PC-3 (cell line): ENCODE measurements around the gene TEX11. TPM values are rescaled to one million over a fixed set of nuclear protein-coding genes. Genes with fewer than 3 reads are reported as not detected.

Experiments used
- ATAC-seq: fragments of 200-7000 bp; cut with Tn5 transposase; 2 replicates; pipeline ENCODE4 v1.9.1; 2020; ENCODE audit warnings: mild to moderate bottlenecking, moderate library complexity
- BruUV-seq: library from RNA; stranded (reverse); fragments of 400-500 nt; replicated peaks from 2 replicates; lab custom pipeline; 2021; lab: Mats Ljungman, UMichigan
- CTCF ChIA-PET: fragments of 300-600 bp; sonication (Branson Sonifier 250); formaldehyde crosslinking; loops from one replicate; lab custom pipeline; 2022; ENCODE audit warnings: antibody characterized with exemption; lab: Charles Lee
- POLR2A ChIA-PET: fragments of 300-600 bp; sonication (Branson Sonifier 250); formaldehyde crosslinking; loops from one replicate; lab custom pipeline; 2022; ENCODE audit warnings: antibody characterized with exemption; ENCODE audit not compliant: unreplicated experiment; lab: Charles Lee
- DNase-seq: peaks from one replicate; pipeline ENCODE4 v3.0.0-alpha.2; 2015
- H2AFZ ChIP-seq: fragments of 300-600 bp; sonication (generic); 2 replicates; pipeline ENCODE4 v1.6.0; 2016; ENCODE audit warnings: antibody characterized with exemption, low read length
- H3F3A ChIP-seq: fragments of 300-600 bp; sonication (generic); one replicate; pipeline ENCODE4 v1.6.0; 2017; ENCODE audit warnings: antibody characterized with exemption, low read length, control low read depth, mild to moderate bottlenecking; ENCODE audit not compliant: unreplicated experiment
- H3K27ac ChIP-seq: fragments of 300-600 bp; sonication (generic); 2 replicates; pipeline ENCODE4 v1.5.1; 2016; ENCODE audit warnings: mild to moderate bottlenecking, low read length
- H3K27me3 ChIP-seq: fragments of 300-600 bp; sonication (generic); 2 replicates; pipeline ENCODE4 v1.6.1; 2016; ENCODE audit warnings: low read length, mixed read lengths
- H3K36me3 ChIP-seq: fragments of 300-600 bp; sonication (generic); 2 replicates; pipeline ENCODE4 v1.6.1; 2016; ENCODE audit warnings: low read depth, mixed run types, low read length, mixed read lengths
- H3K4me1 ChIP-seq: fragments of 300-600 bp; sonication (generic); 2 replicates; pipeline ENCODE4 v1.5.1; 2016; ENCODE audit warnings: low read length; ENCODE audit not compliant: insufficient read depth
- H3K4me2 ChIP-seq: fragments of 300-600 bp; sonication (generic); 2 replicates; pipeline ENCODE4 v1.6.0; 2016; ENCODE audit warnings: low read length
- H3K4me3 ChIP-seq: fragments of 300-600 bp; sonication (generic); 2 replicates; pipeline ENCODE4 v1.5.1; 2016; ENCODE audit warnings: mild to moderate bottlenecking, low read length, mixed read lengths
- H3K79me2 ChIP-seq: fragments of 300-600 bp; sonication (generic); 2 replicates; pipeline ENCODE4 v1.6.1; 2017; ENCODE audit warnings: low read length, mixed read lengths
- H3K9ac ChIP-seq: fragments of 300-600 bp; sonication (generic); 2 replicates; pipeline ENCODE4 v1.6.0; 2016; ENCODE audit warnings: mild to moderate bottlenecking, low read length
- H3K9me2 ChIP-seq: fragments of 300-600 bp; sonication (generic); replicated peaks from 2 replicates; pipeline ENCODE4 v1.6.1; 2016; ENCODE audit warnings: mixed run types, low read length, mixed read lengths
- H3K9me3 ChIP-seq: fragments of 300-600 bp; sonication (generic); 2 replicates; pipeline ENCODE4 v1.6.1; 2016; ENCODE audit warnings: low read length, mixed read lengths
- H4K20me1 ChIP-seq: fragments of 300-600 bp; sonication (generic); 2 replicates; pipeline ENCODE4 v1.6.1; 2016; ENCODE audit warnings: low read length, mixed read lengths
- EZH2 ChIP-seq: fragments of 300-600 bp; sonication (generic); IDR thresholded peaks from one replicate; pipeline ENCODE4 v1.6.1; 2017; ENCODE audit warnings: antibody characterized with exemption, mild to moderate bottlenecking, low read length; ENCODE audit not compliant: unreplicated experiment
- EZH2phosphoT487 ChIP-seq: fragments of 300-600 bp; sonication (generic); IDR thresholded peaks from 2 replicates; pipeline ENCODE4 v1.6.1; 2018; ENCODE audit warnings: mild to moderate bottlenecking, antibody characterized with exemption, low read length, borderline replicate concordance
- intact Hi-C: fragments of 100-400 bp; cut with micrococcal nuclease; formaldehyde crosslinking; loops from 2 replicates; pipeline ENCODE4 v1.9.0; 2023
- total RNA-seq: library from RNA; depleted of rRNA; stranded (reverse); fragments of >200 nt; gene quantifications from 2 replicates; pipeline ENCODE4 v1.2.3, GENCODE V29; 2014
- TF ChIP-seq, protein P1 (sequence below): fragments of 300-600 bp; sonication (generic); conservative IDR thresholded peaks from 2 replicates; pipeline ENCODE4 v1.5.1; 2017; ENCODE audit warnings: antibody characterized with exemption, low read depth, mild to moderate bottlenecking, low read length

The TEX11 gene
- total RNA-seq, 1 experiment from 2014 or later, result not detected

DNA sequence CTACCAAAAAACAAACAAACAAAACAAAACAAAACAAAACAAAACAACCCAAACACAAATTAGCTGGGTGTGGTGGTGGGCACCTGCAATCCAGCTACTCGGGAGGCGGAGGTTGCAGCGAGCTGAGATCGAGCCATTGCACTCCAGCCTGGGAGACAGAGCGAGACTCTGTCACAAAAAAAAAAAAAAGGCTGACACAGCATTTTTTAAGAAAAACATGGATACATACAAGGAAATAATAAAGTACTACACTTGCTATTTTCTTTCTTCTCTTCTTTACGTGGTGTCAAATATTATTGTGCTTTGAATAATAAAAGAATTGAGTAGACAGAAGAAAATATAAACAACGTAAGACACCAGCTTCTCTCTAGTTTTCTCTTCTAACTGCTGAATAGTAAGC lies 73.9 kb downstream of the TEX11 start:
- H3K9me2 ChIP-seq, result no peaks in the 10 kb centered on the region
- H3K9ac ChIP-seq, result no peak overlapping the region
- POLR2A ChIA-PET, result no interaction called here
- no peak overlapping the region for H3K4me2 ChIP-seq
- no peaks in the 10 kb centered on the region for H4K20me1 ChIP-seq
- H3K27ac ChIP-seq, result no peak overlapping the region
- H3K27me3 ChIP-seq, result no peaks in the 10 kb centered on the region
- H3K79me2 ChIP-seq, result no peaks in the 10 kb centered on the region
- no peak overlapping the region for H2AFZ ChIP-seq
- H3K4me3 ChIP-seq, result no peak overlapping the region
- no peaks in the 10 kb centered on the region for H3F3A ChIP-seq
- CTCF ChIA-PET, result no interaction called here
- DNase-seq (no peak), ATAC-seq (no peak)
- H3K4me1 ChIP-seq, result no peaks in the 10 kb centered on the region
- H3K36me3 ChIP-seq, result no peaks in the 10 kb centered on the region
- no TSS peak for BruUV-seq
- no peaks in the 10 kb centered on the region for H3K9me3 ChIP-seq
- TF ChIP-seq, protein P1, sequence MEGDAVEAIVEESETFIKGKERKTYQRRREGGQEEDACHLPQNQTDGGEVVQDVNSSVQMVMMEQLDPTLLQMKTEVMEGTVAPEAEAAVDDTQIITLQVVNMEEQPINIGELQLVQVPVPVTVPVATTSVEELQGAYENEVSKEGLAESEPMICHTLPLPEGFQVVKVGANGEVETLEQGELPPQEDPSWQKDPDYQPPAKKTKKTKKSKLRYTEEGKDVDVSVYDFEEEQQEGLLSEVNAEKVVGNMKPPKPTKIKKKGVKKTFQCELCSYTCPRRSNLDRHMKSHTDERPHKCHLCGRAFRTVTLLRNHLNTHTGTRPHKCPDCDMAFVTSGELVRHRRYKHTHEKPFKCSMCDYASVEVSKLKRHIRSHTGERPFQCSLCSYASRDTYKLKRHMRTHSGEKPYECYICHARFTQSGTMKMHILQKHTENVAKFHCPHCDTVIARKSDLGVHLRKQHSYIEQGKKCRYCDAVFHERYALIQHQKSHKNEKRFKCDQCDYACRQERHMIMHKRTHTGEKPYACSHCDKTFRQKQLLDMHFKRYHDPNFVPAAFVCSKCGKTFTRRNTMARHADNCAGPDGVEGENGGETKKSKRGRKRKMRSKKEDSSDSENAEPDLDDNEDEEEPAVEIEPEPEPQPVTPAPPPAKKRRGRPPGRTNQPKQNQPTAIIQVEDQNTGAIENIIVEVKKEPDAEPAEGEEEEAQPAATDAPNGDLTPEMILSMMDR, result no peak
- TF ChIP-seq EZH2phosphoT487 (no peak), EZH2 (no peak)
- intact Hi-C loops, result no loop called here

DNA sequence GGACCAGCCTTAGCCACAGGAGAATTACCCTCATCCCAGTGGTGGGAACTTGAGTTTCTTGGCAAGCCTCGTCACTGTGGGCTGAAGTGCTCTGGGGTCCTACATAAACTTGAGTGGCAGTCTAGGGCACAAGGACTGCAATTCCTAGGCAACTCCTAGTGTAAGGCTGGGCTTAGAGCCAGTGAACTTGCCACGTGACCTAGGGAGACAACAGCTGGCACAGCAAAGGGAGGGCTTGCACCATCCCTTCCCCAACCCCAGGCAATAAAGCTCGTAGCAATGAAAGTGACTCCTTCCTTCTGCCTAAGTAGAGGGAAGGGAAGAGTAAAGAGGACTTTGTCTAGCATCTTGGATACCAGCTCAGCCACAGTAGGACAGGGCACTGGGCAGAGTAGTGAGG lies 81.8 kb downstream of the TEX11 start:
- H3K9ac ChIP-seq, result no peak overlapping the region
- no peaks in the 10 kb centered on the region for H3K36me3 ChIP-seq
- no peak for ATAC-seq
- intact Hi-C loops, result no loop called here
- H3K9me2 ChIP-seq, result no peaks in the 10 kb centered on the region
- no peaks in the 10 kb centered on the region for H3K79me2 ChIP-seq
- H3K27me3 ChIP-seq, result no peaks in the 10 kb centered on the region
- no peaks in the 10 kb centered on the region for H3F3A ChIP-seq
- BruUV-seq, result no TSS peak
- H3K4me2 ChIP-seq, result no peak overlapping the region
- CTCF ChIA-PET, result no interaction called here
- no peaks in the 10 kb centered on the region for H3K4me1 ChIP-seq
- no peak overlapping the region for H3K4me3 ChIP-seq
- no peaks in the 10 kb centered on the region for H3K9me3 ChIP-seq
- H2AFZ ChIP-seq, result no peak overlapping the region
- no peak overlapping the region for H3K27ac ChIP-seq
- no peak for DNase-seq
- POLR2A ChIA-PET, result interaction anchor here (0.6 kb wide), 1 partner anchor 403 kb away, joined by 5 read pairs; the partner anchor contains the start of gene GDPD2
- no peaks in the 10 kb centered on the region for H4K20me1 ChIP-seq
- TF ChIP-seq EZH2phosphoT487 (no peak), EZH2 (no peak)
- TF ChIP-seq, protein P1, result no peak

DNA sequence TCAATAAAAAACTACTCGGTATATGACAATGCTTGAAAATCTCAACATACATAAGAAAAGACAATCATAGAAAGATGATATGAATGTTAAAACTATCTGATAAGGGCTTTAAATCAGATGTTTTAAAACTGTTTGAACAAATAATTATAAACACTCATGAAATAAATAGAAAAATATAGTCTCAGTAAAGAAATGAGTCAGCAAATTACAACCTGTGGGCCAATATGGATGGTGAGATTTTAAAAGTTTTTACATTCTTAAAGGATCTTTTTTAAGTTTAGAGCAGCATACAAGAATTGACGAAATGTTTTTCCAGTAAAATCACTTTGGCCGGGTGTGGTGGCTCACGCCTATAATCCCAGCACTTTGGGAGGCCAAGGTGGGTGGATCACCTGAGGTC lies 83.1 kb downstream of the TEX11 start:
- H3K27ac ChIP-seq, result no peak overlapping the region
- CTCF ChIA-PET, result no interaction called here
- BruUV-seq, result no TSS peak

More for the DNA sequence above, 83.1 kb downstream of the TEX11 start:
- no peaks in the 10 kb centered on the region for H3F3A ChIP-seq
- H3K36me3 ChIP-seq, result no peaks in the 10 kb centered on the region
- H3K27me3 ChIP-seq, result no peaks in the 10 kb centered on the region
- TF ChIP-seq EZH2 (no peak), EZH2phosphoT487 (no peak)
- TF ChIP-seq, protein P1, result no peak
- H3K9me3 ChIP-seq, result no peaks in the 10 kb centered on the region
- no peaks in the 10 kb centered on the region for H4K20me1 ChIP-seq
- intact Hi-C loops, result no loop called here
- no peaks in the 10 kb centered on the region for H3K9me2 ChIP-seq
- H3K4me1 ChIP-seq, result no peaks in the 10 kb centered on the region
- no peak overlapping the region for H3K4me2 ChIP-seq
- ATAC-seq (no peak), DNase-seq (no peak)
- H3K4me3 ChIP-seq, result no peak overlapping the region
- H2AFZ ChIP-seq, result no peak overlapping the region
- H3K79me2 ChIP-seq, result no peaks in the 10 kb centered on the region
- H3K9ac ChIP-seq, result no peak overlapping the region
- POLR2A ChIA-PET, result no interaction called here
